Prostate gland (tissue), 2 donors: Measurements from ENCODE around the gene SLC13A2. TPM values are rescaled to one million over a fixed set of nuclear protein-coding genes. Genes with fewer than 3 reads are reported as not detected.

Source experiments
- DNase-seq: peaks from one replicate; pipeline ENCODE4 v3.0.0-alpha.2; 2019; ENCODE audit warnings: low spot score
- H3K27ac ChIP-seq, 2 donors: fragments of 200-600 bp; sonication (generic); 2 replicates each; pipeline ENCODE4 v1.5.1; 2017 to 2019
- H3K27me3 ChIP-seq: fragments of 200-600 bp; sonication (generic); replicated peaks from 2 replicates; pipeline ENCODE4 v1.5.1; 2019; ENCODE audit not compliant: insufficient read depth
- H3K36me3 ChIP-seq, 2 donors: fragments of 200-600 bp; sonication (generic); 1 replicate in 1 of 2; 2 replicates in 1 of 2; pipeline versions ENCODE4 v1.5.1 to v1.8.1; 2017 to 2019
- H3K4me1 ChIP-seq: fragments of 200-600 bp; sonication (generic); replicated peaks from 2 replicates; pipeline ENCODE4 v1.5.1; 2019
- H3K4me3 ChIP-seq, 2 donors: fragments of 200-600 bp; sonication (generic); 2 replicates each; pipeline ENCODE4 v1.5.1; 2017 to 2019
- H3K9me3 ChIP-seq: fragments of 200-600 bp; sonication (generic); 2 replicates; pipeline ENCODE4 v1.5.1; 2017
- POLR2A ChIP-seq: fragments of 450-650 bp; IDR thresholded peaks from one replicate; pipeline ENCODE4 v1.6.1; 2016; ENCODE audit warnings: antibody characterized with exemption, mild to moderate bottlenecking
- POLR2AphosphoS5 ChIP-seq: sonication (generic); formaldehyde crosslinking; IDR thresholded peaks from one replicate; pipeline ENCODE4 v1.6.1; 2017; ENCODE audit warnings: antibody characterized with exemption
- WGBS: methylation state at CpG from one replicate; pipeline ENCODE4 v1.1.5; 2018; 5-methylcytosine and 5-hydroxymethylcytosine counted together
- intact Hi-C: fragments of 100-400 bp; cut with DNase I; formaldehyde crosslinking; loops from one replicate; pipeline ENCODE4 v1.14.2; 2022
- total RNA-seq, 2 donors: library from RNA; depleted of rRNA; stranded (reverse); fragments of >200 nt; gene quantifications; one replicate each; pipeline ENCODE4 v1.1.0, GENCODE V29; 2016
- TF ChIP-seq, protein P1 (sequence below), 4 experiments: fragments of 200-600 bp in 2 of 4; fragments of 450-650 bp in 2 of 4; sonication (generic) in 2 of 4; IDR thresholded peaks; 1 replicate in 3 of 4; 2 replicates in 1 of 4; pipeline ENCODE4 v1.5.1; 2016 to 2019; ENCODE audit warnings: antibody characterized with exemption in 4 of 4, mild to moderate bottlenecking in 2 of 4, moderate library complexity in 2 of 4

Gene SLC13A2
- total RNA-seq, 2 donors from 2014 or later, result 0.09 to 0.68 TPM

DNA sequence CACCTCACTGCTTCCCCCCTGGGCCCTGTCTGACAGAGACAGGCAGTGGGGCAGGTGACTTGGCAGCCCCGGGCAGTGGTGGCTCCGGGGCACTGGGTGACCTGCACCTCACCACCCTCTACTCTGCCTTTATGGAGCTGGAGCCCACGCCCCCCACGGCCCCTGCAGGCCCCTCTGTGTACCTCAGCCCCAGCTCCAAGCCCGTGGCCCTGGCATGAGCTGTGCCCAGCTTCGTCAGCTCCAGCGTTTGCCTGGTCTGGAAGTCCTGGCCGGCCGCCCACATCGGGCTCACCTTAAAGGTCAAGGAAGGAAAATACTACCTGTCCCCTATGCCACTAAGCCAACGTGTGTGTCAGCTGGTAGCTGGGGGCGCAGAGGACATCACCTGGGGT lies 63.8 kb downstream of the SLC13A2 start:
- TF ChIP-seq POLR2A (no peak), POLR2AphosphoS5 (no peak)
- TF ChIP-seq, protein P1, sequence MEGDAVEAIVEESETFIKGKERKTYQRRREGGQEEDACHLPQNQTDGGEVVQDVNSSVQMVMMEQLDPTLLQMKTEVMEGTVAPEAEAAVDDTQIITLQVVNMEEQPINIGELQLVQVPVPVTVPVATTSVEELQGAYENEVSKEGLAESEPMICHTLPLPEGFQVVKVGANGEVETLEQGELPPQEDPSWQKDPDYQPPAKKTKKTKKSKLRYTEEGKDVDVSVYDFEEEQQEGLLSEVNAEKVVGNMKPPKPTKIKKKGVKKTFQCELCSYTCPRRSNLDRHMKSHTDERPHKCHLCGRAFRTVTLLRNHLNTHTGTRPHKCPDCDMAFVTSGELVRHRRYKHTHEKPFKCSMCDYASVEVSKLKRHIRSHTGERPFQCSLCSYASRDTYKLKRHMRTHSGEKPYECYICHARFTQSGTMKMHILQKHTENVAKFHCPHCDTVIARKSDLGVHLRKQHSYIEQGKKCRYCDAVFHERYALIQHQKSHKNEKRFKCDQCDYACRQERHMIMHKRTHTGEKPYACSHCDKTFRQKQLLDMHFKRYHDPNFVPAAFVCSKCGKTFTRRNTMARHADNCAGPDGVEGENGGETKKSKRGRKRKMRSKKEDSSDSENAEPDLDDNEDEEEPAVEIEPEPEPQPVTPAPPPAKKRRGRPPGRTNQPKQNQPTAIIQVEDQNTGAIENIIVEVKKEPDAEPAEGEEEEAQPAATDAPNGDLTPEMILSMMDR (IDR thresholded peaks at IDR 0.05), result no peak
- intact Hi-C loops, result no loop called here

GRCh38 chr17:28538296-28538895 lies 65.0 kb downstream of the SLC13A2 start:
- 85% methylated on average over 14 of the region's 14 CpGs for WGBS
- DNase-seq, result no peak
- Histone ChIP-seq H3K36me3 (no peaks in the 10 kb centered on the region), H3K27ac (no peak overlapping the region), H3K4me3 (no peak overlapping the region), H3K9me3 (no peaks in the 10 kb centered on the region), H3K4me1 (no peaks in the 10 kb centered on the region), H3K27me3 (no peaks in the 10 kb centered on the region)
- TF ChIP-seq POLR2AphosphoS5, result no peak
- no peak for TF ChIP-seq POLR2A
- intact Hi-C loops, result no loop called here

More for the DNA sequence above, 63.8 kb downstream of the SLC13A2 start:
- DNase-seq, result no peak
- no peak overlapping the region for H3K27ac ChIP-seq
- no peaks in the 10 kb centered on the region for H3K27me3 ChIP-seq
- no peaks in the 10 kb centered on the region for H3K9me3 ChIP-seq
- 78% methylated on average over 12 of the region's 12 CpGs for WGBS
- no peak overlapping the region for H3K4me3 ChIP-seq
- no peaks in the 10 kb centered on the region for H3K4me1 ChIP-seq
- H3K36me3 ChIP-seq, result no peaks in the 10 kb centered on the region

- H3K27me3 ChIP-seq, result no peaks in the 10 kb centered on the region
- no peak overlapping the region for H3K4me3 ChIP-seq
- H3K36me3 ChIP-seq, result no peaks in the 10 kb centered on the region
- intact Hi-C loops, result loop anchor here (5.0 kb wide), 1 partner anchor 43 kb away; no protein-coding TSS in a partner anchor
- no peak for DNase-seq
- no peak for TF ChIP-seq POLR2AphosphoS5
- no peak for TF ChIP-seq POLR2A
- TF ChIP-seq, protein P1 (IDR thresholded peaks at IDR 0.05), result no peak
- H3K4me1 ChIP-seq, result no peaks in the 10 kb centered on the region
- 71% methylated on average over 4 of the region's 4 CpGs for WGBS
- H3K27ac ChIP-seq, result no peak overlapping the region
- no peaks in the 10 kb centered on the region for H3K9me3 ChIP-seq
Observed at GRCh38 chr17:28540231-28540630, 66.8 kb downstream of the SLC13A2 start.

DNA sequence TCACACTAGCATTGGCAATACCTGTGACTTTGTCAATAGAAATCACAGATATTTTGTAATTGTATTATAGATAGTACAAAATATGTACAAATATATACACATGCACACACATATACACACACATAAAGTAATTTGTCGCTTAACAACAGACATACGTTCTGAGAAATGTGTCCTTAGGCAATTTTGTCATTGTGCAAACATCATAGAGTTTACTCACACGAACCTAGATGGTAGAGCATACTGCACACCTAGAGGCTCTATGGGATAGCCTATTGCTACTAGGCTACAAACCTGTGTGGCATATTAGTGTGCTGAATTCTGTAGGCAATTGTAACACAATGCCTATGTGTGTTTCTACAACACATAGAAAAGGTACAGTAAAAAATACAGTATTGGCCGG lies 68.0 kb downstream of the SLC13A2 start:
- no peak for TF ChIP-seq POLR2A
- TF ChIP-seq POLR2AphosphoS5, result no peak
- TF ChIP-seq, protein P1 (IDR thresholded peaks at IDR 0.05), result no peak
- Histone ChIP-seq H3K9me3 (no peaks in the 10 kb centered on the region), H3K4me1 (no peaks in the 10 kb centered on the region), H3K4me3 (no peak overlapping the region), H3K27ac (no peak overlapping the region), H3K27me3 (no peaks in the 10 kb centered on the region), H3K36me3 (no peaks in the 10 kb centered on the region)
- 83% methylated on average over 4 of the region's 4 CpGs for WGBS
- intact Hi-C loops, result loop anchor here (5.0 kb wide), 1 partner anchor 44 kb away; no protein-coding TSS in a partner anchor
- no peak for DNase-seq

GRCh38 chr17:28544402-28545140 lies 71.1 kb downstream of the SLC13A2 start:
- H3K27me3 ChIP-seq, result no peaks in the 10 kb centered on the region
- no peak overlapping the region for H3K27ac ChIP-seq
- no peaks in the 10 kb centered on the region for H3K36me3 ChIP-seq
- no peak for DNase-seq
- H3K4me1 ChIP-seq, result no peaks in the 10 kb centered on the region
- H3K9me3 ChIP-seq, result no peaks in the 10 kb centered on the region
- no peak overlapping the region for H3K4me3 ChIP-seq
- TF ChIP-seq, protein P1 (IDR thresholded peaks at IDR 0.05), result no peak
- TF ChIP-seq POLR2A (no peak), POLR2AphosphoS5 (no peak)
- intact Hi-C loops, result loop anchor here (5.0 kb wide), 2 partner anchors 47 to 68 kb away; partner anchors contain the start of gene RSKR
- 63% methylated on average over 4 of the region's 4 CpGs for WGBS
